Activated CD8-positive, alpha-beta memory T cell treated with anti-CD3 and anti-CD28 coated beads, Interleukin-2, amount 50 U/mL, for 24 hours (primary cell): ENCODE data around the gene ZNF674.

Experiments
- DNase-seq: peaks from one replicate; pipeline ENCODE4 v3.0.0-alpha.2; 2020; ENCODE audit errors: extremely low read depth

Gene ZNF674

GRCh38 chrX:46545111-46546005 is at the start of gene ZNF674:
TSS of gene ZNF674 (minus strand) at chrX:46545421. CDS start at chrX:46542087, 3,334 bp downstream.
- DNase-seq: peak; percentile 88

- DNase-seq: no peak
These were observed 44.9 kb upstream of the ZNF674 start for GRCh38 chrX:46589977-46590723.

DNA sequence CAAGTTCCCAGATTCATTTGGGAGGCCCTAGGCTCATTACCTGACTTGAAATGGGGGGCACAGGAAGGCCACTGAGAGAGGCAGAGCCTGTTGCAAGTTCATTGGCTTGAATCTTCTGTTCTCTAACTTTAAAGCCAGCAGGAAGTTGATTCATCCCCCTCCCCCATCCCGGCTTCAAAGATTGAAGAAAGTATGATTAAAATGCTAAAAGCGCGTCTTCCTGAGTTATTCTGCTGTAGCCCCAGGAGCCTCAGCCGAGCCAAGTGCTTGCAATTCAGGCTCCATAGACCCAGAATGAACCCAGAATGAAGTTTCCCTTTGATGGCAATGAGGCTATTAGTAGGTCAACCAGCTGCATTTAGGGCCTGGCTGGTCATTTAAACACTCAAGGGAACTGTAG is 43.0 kb upstream of the ZNF674 start:
- no peak for DNase-seq

DNA sequence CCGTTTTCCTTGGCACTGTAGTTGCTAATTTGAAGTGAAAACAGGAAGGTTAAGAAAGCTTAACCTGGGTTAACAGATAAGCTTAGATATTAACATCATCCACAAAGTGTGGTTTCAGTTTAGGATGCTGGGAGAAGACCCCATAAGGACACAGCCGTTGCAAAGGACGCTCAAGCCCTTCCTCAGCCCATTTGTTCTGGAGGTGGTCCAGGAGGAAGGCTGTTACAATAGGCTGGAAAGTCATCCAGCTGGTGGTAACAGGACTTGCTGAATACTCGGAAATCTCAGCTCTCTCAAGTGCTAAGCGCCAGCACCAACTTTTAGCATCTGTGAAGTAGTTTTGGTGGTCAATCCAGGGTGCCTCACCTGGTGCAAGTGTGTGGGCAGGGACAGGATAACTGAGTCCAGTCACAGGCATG is 42.5 kb upstream of the ZNF674 start:
- DNase-seq: no peak

GRCh38 chrX:46587158-46587557 is 41.9 kb upstream of the ZNF674 start:
- no peak for DNase-seq

DNA sequence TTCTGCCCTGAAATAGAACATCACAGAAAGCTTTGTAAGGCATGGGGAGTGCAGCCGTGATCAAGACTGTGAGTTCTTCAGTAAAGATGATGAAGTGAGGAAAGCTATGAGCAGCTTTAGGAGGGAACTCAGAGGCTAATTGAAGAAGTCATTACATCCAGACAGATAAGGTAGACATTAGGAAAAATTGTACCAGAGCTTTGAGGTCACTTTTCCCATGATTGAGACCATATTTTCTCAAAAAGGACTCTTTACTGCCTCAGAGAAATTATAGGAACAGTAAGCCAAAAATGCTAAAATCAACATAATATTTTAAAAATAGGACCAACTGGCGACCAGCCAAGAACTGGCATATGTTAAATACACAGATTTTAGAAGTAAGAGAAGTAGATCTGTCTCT is 39.5 kb upstream of the ZNF674 start:
- no peak for DNase-seq

DNA sequence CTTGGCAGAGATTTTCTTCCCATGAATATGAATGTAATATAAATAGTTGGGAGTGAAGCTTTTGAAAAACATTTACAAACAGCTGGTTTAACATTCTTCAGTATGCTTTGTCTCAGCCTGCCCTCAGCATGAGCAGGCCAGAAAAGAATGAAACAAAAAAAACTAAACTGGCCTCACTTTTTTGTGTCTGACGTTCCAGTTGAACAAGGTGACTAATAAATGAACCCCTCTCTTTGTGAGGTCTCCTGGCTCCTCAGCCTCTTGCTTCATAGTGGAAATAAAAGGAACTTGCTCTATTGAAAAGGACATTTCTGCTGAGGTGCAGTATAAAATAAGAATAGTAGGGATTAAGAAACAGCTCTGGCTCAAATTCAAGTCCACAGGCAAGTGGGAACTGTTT is 37.7 kb upstream of the ZNF674 start:
- no peak for DNase-seq

DNA sequence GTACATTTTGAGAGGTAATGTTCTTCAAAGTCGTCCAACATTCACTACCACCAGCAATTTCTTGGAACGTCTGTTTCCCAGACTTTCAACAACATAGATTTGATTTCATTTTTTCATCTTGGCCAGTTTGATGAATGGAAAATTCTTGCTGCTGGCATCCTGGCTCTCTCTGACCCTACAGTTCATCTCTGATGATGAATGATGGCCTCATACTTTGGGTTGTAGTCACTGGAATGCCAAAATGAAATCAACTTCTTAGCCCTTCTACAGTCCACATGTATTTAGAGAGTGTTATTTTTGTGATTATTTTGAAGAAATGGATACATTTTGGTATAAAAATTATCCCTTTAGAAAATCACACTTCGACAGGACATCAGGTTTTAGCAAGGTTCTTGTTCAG is 37.1 kb upstream of the ZNF674 start:
- DNase-seq: no peak

DNA sequence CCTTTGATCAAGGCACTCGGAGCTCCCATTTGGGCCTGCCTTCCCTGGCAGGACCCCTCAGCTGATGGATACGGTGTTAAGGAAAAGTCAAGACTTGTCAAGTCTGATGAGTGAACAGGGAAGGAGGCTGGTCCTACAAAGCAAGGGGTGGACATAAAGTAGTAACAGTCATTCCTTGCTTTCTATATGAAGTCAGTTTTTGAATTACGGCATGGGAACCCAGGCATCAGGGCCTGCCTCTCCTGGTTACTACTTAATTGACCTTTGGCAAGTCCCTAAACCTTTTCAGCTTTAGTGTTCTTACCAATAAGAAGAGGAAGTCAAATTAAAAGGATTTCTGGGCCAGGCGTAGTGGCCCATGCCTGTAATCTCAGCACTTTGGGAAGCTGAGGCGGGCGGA is 35.4 kb upstream of the ZNF674 start:
- DNase-seq: no peak

- DNase-seq: no peak
These were observed 34.0 kb upstream of the ZNF674 start for GRCh38 chrX:46579250-46579649.

- DNase-seq: no peak
These were observed 32.2 kb upstream of the ZNF674 start for GRCh38 chrX:46577221-46578005.

- no peak for DNase-seq
These were observed 31.2 kb upstream of the ZNF674 start for GRCh38 chrX:46576458-46576857.

- no peak for DNase-seq
These were observed 30.8 kb upstream of the ZNF674 start for GRCh38 chrX:46575991-46576392.

- no peak for DNase-seq
These were observed 30.4 kb upstream of the ZNF674 start for GRCh38 chrX:46575586-46575985.

GRCh38 chrX:46574774-46575381 is 29.7 kb upstream of the ZNF674 start:
- DNase-seq: no peak

DNA sequence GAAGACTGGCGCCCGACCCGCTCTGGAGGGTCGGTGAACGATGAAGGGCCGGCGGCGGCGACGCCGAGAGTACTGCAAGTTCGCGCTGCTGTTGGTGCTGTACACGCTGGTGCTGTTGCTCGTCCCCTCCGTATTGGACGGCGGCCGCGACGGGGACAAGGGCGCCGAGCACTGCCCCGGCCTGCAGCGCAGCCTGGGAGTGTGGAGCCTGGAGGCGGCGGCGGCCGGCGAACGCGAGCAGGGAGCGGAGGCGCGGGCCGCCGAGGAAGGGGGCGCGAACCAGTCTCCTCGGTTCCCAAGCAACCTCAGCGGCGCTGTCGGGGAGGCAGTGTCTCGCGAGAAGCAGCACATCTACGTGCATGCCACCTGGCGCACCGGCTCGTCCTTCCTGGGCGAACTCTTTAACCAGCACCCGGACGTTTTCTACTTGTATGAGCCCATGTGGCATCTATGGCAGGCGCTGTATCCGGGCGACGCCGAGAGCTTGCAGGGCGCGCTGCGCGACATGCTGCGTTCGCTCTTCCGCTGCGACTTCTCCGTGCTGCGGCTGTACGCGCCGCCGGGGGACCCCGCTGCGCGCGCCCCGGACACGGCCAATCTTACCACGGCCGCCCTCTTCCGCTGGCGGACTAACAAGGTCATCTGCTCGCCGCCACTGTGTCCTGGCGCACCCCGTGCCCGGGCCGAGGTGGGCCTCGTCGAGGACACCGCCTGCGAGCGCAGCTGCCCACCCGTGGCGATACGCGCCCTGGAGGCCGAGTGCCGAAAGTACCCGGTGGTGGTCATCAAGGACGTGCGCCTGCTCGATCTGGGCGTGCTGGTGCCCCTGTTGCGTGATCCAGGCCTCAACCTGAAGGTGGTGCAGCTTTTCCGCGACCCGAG is 28.9 kb upstream of the ZNF674 start:
- DNase-seq: no peak

GRCh38 chrX:46573331-46573891 is 28.2 kb upstream of the ZNF674 start, which contains the start of gene CHST7:
TSS of gene CHST7 (plus strand) at chrX:46573765. CDS start at chrX:46573932, 167 bp downstream.
- no peak for DNase-seq

DNA sequence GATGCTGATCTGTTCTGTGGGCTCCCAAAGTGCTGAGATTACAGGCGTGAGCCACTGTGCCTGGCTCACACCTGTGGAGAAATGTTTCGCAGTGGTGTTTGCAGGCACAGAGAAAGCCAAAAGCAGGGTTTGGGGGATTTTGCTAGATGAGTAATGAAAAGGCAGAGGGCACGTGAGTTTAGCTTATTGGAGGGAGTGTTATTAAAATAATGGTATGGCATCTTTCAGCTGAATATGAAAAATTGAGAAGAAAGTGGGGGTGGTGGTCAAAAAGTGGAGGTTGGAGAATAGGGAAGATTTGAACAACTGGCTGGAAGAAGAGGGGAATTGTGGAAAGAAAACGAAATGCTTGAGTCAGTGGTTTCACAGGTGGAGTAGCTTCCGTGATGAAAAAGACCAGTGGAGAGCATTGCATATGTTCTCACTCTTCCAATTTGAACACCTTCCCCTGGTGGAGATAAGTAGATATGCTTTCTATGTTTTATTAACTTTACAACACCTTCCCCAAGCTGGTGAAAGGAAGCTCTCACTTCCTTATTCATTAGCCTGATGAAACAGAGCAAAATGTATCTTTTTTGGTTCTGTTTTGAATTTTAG is 27.2 kb upstream of the ZNF674 start:
- DNase-seq: no peak

DNA sequence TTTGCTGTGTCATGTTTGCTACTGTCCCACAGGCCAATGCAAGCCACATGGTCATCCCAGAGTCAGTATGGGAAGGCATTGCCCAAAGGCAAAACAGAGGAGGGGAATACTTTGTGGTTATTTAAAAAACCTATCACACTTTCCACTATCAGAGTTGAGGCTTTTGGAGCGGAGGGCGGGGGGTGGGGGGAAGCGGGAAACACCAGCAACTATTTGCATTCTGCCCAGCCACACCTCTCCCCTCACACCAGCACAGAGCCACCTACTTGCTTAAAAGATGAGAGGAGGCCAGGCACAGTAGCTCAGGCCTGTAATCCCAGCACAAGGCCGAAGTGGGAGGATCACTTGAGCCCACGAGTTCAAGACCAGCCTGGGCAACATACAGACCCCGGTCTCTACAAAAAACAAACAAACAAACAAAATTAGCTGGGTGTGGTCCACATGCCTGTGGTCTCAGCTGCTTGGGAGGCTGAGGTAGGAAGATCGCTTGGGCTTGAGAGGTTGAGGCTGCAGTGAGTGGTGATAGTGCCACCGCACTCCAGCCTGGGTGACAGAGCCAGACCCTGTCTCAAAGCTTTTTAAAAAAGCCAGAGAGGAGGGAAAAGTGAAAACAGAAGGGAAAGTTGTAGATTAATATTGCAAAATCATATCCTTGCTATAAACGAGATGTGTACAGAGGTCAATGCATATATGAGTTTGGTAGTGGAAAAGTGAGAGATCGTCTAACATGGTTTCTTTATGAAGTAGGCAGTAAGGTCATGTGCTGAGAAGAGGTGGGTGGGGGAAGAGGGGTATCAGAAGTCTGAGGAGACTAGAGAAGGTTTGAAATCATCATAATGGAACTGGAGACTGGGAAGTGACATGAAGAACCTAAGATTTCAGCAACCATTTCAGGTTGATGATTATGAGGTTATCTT is 26.5 kb upstream of the ZNF674 start:
- DNase-seq: no peak
